B cell (primary cell): ENCODE data around the gene GIT1. TPM values are rescaled to one million over a fixed set of nuclear protein-coding genes. Genes with fewer than 3 reads are reported as not detected.

Experiments
- ATAC-seq: fragments of 200-7000 bp; cut with Tn5 transposase; one replicate; pipeline ENCODE4 v1.10.0; 2021; ENCODE audit warnings: low read depth, mild to moderate bottlenecking, moderate number of reproducible peaks, moderate library complexity
- CTCF ChIA-PET: fragments of 350-600 bp; sonication (Branson Sonifier 250); formaldehyde crosslinking; loops from one replicate; lab custom pipeline; 2021; ENCODE audit warnings: antibody characterized with exemption, inconsistent platforms; lab: Charles Lee
- POLR2A ChIA-PET: fragments of 350-600 bp; sonication (Branson Sonifier 250); formaldehyde crosslinking; loops from one replicate; lab custom pipeline; 2021; ENCODE audit warnings: antibody characterized with exemption; lab: Charles Lee
- DNase-seq: peaks from one replicate; pipeline ENCODE4 v3.0.0; 2013
- H2AFZ ChIP-seq: 2 replicates; pipeline ENCODE4 v1.6.1; 2012; ENCODE audit warnings: mild to moderate bottlenecking, low read depth, low read length; ENCODE audit not compliant: insufficient read depth, poor library complexity, severe bottlenecking
- H3K27ac ChIP-seq, 2 donors: 1 replicate in 1 of 2; 2 replicates in 1 of 2; pipeline ENCODE4 v1.5.1; 2012 to 2013; ENCODE audit warnings: low read length in 2 of 2, mild to moderate bottlenecking in 2 of 2, moderate library complexity in 1 of 2
- H3K27me3 ChIP-seq, 4 experiments: fragments of 200-600 bp in 1 of 4; sonication (generic) in 1 of 4; replicated peaks in 1 of 4; 1 replicate in 2 of 4; 2 replicates in 2 of 4; pipeline versions ENCODE4 v1.6.1 to v1.7.0; 2013 to 2016; ENCODE audit warnings: low read length in 3 of 4, mild to moderate bottlenecking in 2 of 4, mixed read lengths in 1 of 4, moderate library complexity in 1 of 4; ENCODE audit not compliant: insufficient read depth in 4 of 4, control insufficient read depth in 3 of 4; ENCODE audit errors: control extremely low read depth in 1 of 4
- H3K36me3 ChIP-seq, 2 experiments: replicated peaks in 1 of 2; 1 replicate in 1 of 2; 2 replicates in 1 of 2; pipeline versions ENCODE4 v1.6.1 to v1.7.1; 2013; ENCODE audit warnings: low read length in 1 of 2; ENCODE audit not compliant: insufficient read depth in 2 of 2, control insufficient read depth in 1 of 2; ENCODE audit errors: control extremely low read depth in 1 of 2, extremely low read depth in 1 of 2
- H3K4me1 ChIP-seq, 2 donors: fragments of 200-600 bp in 1 of 2; sonication (generic) in 1 of 2; 1 replicate in 1 of 2; 2 replicates in 1 of 2; pipeline versions ENCODE4 v1.5.1 to v1.6.1; 2013 to 2017; ENCODE audit warnings: low read length in 2 of 2; ENCODE audit not compliant: control insufficient read depth in 2 of 2, insufficient read depth in 2 of 2
- H3K4me2 ChIP-seq: replicated peaks from 2 replicates; pipeline ENCODE3; 2012; ENCODE audit warnings: mild to moderate bottlenecking, low read depth, low read length; ENCODE audit not compliant: poor library complexity, severe bottlenecking
- H3K4me3 ChIP-seq, 5 experiments: fragments of 200-600 bp in 1 of 5; sonication (generic) in 1 of 5; 1 replicate in 3 of 5; 2 replicates in 2 of 5; pipeline versions ENCODE4 v1.5.1 to v1.7.0; 2011 to 2016; ENCODE audit warnings: low read length in 4 of 5, mild to moderate bottlenecking in 4 of 5, low read depth in 2 of 5, control low read depth in 1 of 5, moderate library complexity in 1 of 5; ENCODE audit not compliant: insufficient read depth in 1 of 5; ENCODE audit errors: control extremely low read depth in 1 of 5, extremely low read depth in 1 of 5
- H3K79me2 ChIP-seq: fragments of 200-600 bp; sonication (generic); one replicate; pipeline ENCODE4 v1.6.0; 2016; ENCODE audit warnings: low read length; ENCODE audit not compliant: control insufficient read depth, insufficient read depth
- H3K9ac ChIP-seq: fragments of 200-600 bp; sonication (generic); 2 replicates; pipeline ENCODE4 v1.6.1; 2017; ENCODE audit warnings: mild to moderate bottlenecking, low read length, moderate library complexity
- H3K9me3 ChIP-seq, 3 donors: one replicate each; pipeline versions ENCODE4 v1.6.1 to v1.7.1; 2013; ENCODE audit warnings: low read length in 2 of 3; ENCODE audit not compliant: control insufficient read depth in 2 of 3, insufficient read depth in 1 of 3; ENCODE audit errors: control extremely low read depth in 1 of 3
- H4K20me1 ChIP-seq: 2 replicates; pipeline ENCODE4 v1.6.0; 2012; ENCODE audit warnings: mild to moderate bottlenecking, low read length; ENCODE audit not compliant: insufficient read depth, control insufficient read depth, poor library complexity, severe bottlenecking
- H3K27ac Mint-ChIP-seq: one replicate; pipeline ENCODE4 v1.8.0; 2021; ENCODE audit warnings: mixed read lengths
- H3K27me3 Mint-ChIP-seq: one replicate; pipeline ENCODE4 v1.8.0; 2021; ENCODE audit warnings: mixed read lengths
- H3K4me1 Mint-ChIP-seq: one replicate; pipeline ENCODE4 v1.8.0; 2021; ENCODE audit warnings: mixed read lengths
- H3K4me3 Mint-ChIP-seq: one replicate; pipeline ENCODE4 v1.8.0; 2021; ENCODE audit warnings: mixed read lengths
- H3K9me3 Mint-ChIP-seq: one replicate; pipeline ENCODE4 v1.8.0; 2022; ENCODE audit warnings: mixed read lengths; ENCODE audit not compliant: insufficient read depth
- EZH2 ChIP-seq: IDR thresholded peaks from 2 replicates; pipeline ENCODE4 v1.6.1; 2012; ENCODE audit warnings: borderline replicate concordance, low read depth, mild to moderate bottlenecking, moderate library complexity, low read length; ENCODE audit not compliant: insufficient read depth, poor library complexity, severe bottlenecking
- WGBS: methylation state at CpG from one replicate; pipeline ENCODE4 v1.1.5; 2013; ENCODE audit warnings: missing lambda C conversion rate; ENCODE audit not compliant: insufficient coverage; 5-methylcytosine and 5-hydroxymethylcytosine counted together
- intact Hi-C: fragments of 100-400 bp; cut with micrococcal nuclease; formaldehyde crosslinking; loops from one replicate; pipeline ENCODE4 v1.10.0; 2022
- polyA plus RNA-seq: library from polyadenylated mRNA; depleted of rRNA; stranded (reverse); fragments of >200 nt; gene quantifications from 2 replicates; pipeline ENCODE4 v1.2.3, GENCODE V29; 2012
- total RNA-seq, 2 donors: library from RNA; stranded (reverse); fragments of 120-200 nt in 1 of 2; gene quantifications; 1 replicate in 1 of 2; 2 replicates in 1 of 2; pipeline versions ENCODE4 v1.2.3 to v1.2.4, GENCODE V29; 2013 to 2022
- TF ChIP-seq, protein P1 (sequence below): fragments of 200-600 bp; IDR thresholded peaks from one replicate; pipeline ENCODE4 v1.8.0; 2022; ENCODE audit warnings: antibody characterized with exemption, mild to moderate bottlenecking

GIT1 gene
- total and polyA plus RNA-seq, 2 donors (not counting 1 experiment from before 2014, with no cell fraction given) = 49.3 to 61.9 TPM

DNA sequence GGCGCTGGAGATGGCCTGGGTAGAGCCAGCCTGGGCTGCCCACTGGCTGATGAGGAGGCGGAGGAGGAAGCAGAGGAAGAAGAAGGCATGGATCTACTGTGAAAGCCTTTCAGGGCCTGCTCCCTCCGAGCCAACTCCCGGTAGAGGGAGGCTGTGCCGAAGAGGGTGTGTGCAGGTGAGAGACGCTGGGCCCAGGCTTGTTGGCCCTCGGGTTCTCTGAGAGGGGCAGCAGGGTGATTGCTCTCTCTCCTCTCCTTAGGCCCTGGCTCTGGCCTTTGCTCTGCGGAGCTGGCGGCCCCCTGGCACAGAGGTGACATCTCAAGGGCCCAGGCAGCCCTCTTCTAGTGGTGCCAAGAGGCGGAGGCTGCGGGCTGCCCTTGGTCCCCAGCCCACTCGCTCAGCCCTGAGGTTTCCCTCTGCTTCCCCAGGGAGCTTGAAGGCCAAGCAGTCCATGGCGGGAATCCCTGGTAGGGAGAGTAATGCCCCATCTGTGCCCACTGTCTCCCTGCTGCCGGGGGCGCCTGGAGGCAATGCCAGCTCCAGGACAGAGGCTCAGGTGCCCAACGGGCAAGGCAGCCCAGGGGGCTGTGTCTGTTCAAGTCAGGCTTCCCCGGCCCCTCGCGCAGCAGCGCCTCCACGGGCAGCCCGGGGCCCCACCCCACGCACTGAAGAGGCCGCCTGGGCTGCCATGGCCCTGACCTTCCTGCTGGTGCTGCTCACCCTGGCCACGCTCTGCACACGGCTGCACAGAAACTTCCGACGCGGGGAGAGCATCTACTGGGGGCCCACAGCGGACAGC, 17.4 kb downstream of the GIT1 start:
- CTCF ChIA-PET = interaction anchor here (0.6 to 24.3 kb wide), 16 partner anchors 12 to 532 kb away, joined by 3 to 336 read pairs (median 6); partner anchors contain the start of gene ANKRD13B

More for the DNA sequence above, 17.4 kb downstream of the GIT1 start:
- H3K79me2 ChIP-seq = peaks cover 6% of the 10 kb centered on the region
- no peak overlapping the region for H3K4me3 ChIP-seq
- Mint-ChIP-seq H3K27me3 (no peaks in the 10 kb centered on the region), H3K4me1 (peaks cover 26% of the 10 kb centered on the region), H3K9me3 (no peaks in the 10 kb centered on the region), H3K4me3 (peak overlapping the region; percentile 44), H3K27ac (no peak overlapping the region)
- peak; percentile 27 for DNase-seq
- intact Hi-C loops = no loop called here
- H3K27me3 ChIP-seq = no peaks in the 10 kb centered on the region
- H4K20me1 ChIP-seq = peaks cover 37% of the 10 kb centered on the region
- POLR2A ChIA-PET = interaction anchor here (0.5 to 1.5 kb wide), 6 partner anchors 10 to 189 kb away, joined by 3 to 6 read pairs (median 4); no protein-coding TSS in a partner anchor
- 83% methylated on average over 28 of the region's 30 CpGs for WGBS
- H3K9me3 ChIP-seq = no peaks in the 10 kb centered on the region
- TF ChIP-seq, protein P1, sequence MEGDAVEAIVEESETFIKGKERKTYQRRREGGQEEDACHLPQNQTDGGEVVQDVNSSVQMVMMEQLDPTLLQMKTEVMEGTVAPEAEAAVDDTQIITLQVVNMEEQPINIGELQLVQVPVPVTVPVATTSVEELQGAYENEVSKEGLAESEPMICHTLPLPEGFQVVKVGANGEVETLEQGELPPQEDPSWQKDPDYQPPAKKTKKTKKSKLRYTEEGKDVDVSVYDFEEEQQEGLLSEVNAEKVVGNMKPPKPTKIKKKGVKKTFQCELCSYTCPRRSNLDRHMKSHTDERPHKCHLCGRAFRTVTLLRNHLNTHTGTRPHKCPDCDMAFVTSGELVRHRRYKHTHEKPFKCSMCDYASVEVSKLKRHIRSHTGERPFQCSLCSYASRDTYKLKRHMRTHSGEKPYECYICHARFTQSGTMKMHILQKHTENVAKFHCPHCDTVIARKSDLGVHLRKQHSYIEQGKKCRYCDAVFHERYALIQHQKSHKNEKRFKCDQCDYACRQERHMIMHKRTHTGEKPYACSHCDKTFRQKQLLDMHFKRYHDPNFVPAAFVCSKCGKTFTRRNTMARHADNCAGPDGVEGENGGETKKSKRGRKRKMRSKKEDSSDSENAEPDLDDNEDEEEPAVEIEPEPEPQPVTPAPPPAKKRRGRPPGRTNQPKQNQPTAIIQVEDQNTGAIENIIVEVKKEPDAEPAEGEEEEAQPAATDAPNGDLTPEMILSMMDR = no peak
- TF ChIP-seq EZH2 = no peak
- peaks cover 0 to 35% of the 10 kb centered on the region in 2 experiments for H3K36me3 ChIP-seq
- H3K27ac ChIP-seq = no peak overlapping the region
- H2AFZ ChIP-seq = no peak overlapping the region
- H3K9ac ChIP-seq = no peak overlapping the region
- ATAC-seq = no peak
- peaks cover 15 to 28% of the 10 kb centered on the region in 2 donors for H3K4me1 ChIP-seq
- peak overlapping the region; percentile 68 for H3K4me2 ChIP-seq
